NB4 (cell line): ENCODE results near the gene MGAT3.
A peak's percentile ranks its signal among the peaks of the same experiment; 100 is the strongest.

Experiments
- DNase-seq: peaks from one replicate; pipeline ENCODE4 v3.0.0; 2010; ENCODE audit warnings: low read depth
- H3K4me3 ChIP-seq: one replicate; pipeline ENCODE4 v1.5.1; 2011; ENCODE audit warnings: mild to moderate bottlenecking, low read depth, low read length, moderate library complexity
- MAX ChIP-seq: IDR thresholded peaks from 2 replicates; pipeline ENCODE4 v1.6.1; 2011; ENCODE audit warnings: low read depth, low read length
- MYC ChIP-seq: IDR thresholded peaks from 2 replicates; pipeline ENCODE4 v1.6.1; 2011; ENCODE audit warnings: low read depth, low read length
- POLR2A ChIP-seq: IDR thresholded peaks from 2 replicates; pipeline ENCODE4 v1.6.1; 2011; ENCODE audit warnings: mild to moderate bottlenecking; ENCODE audit not compliant: insufficient read length; ENCODE audit errors: extremely low read depth
- TF ChIP-seq, protein P1 (sequence below): IDR thresholded peaks from one replicate; pipeline ENCODE4 v1.5.1; 2012; ENCODE audit warnings: low read depth, low read length

MGAT3 gene

GRCh38 chr22:39534591-39535356 lies 78.0 kb downstream of the MGAT3 start:
- peak; percentile 72 for DNase-seq
- no peak overlapping the region for H3K4me3 ChIP-seq
- no peak for TF ChIP-seq POLR2A
- no peak for TF ChIP-seq MYC
- peak; percentile 16; the same call in 1 of the 2 replicates for TF ChIP-seq MAX
- TF ChIP-seq, protein P1, sequence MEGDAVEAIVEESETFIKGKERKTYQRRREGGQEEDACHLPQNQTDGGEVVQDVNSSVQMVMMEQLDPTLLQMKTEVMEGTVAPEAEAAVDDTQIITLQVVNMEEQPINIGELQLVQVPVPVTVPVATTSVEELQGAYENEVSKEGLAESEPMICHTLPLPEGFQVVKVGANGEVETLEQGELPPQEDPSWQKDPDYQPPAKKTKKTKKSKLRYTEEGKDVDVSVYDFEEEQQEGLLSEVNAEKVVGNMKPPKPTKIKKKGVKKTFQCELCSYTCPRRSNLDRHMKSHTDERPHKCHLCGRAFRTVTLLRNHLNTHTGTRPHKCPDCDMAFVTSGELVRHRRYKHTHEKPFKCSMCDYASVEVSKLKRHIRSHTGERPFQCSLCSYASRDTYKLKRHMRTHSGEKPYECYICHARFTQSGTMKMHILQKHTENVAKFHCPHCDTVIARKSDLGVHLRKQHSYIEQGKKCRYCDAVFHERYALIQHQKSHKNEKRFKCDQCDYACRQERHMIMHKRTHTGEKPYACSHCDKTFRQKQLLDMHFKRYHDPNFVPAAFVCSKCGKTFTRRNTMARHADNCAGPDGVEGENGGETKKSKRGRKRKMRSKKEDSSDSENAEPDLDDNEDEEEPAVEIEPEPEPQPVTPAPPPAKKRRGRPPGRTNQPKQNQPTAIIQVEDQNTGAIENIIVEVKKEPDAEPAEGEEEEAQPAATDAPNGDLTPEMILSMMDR, result peak; percentile 58

GRCh38 chr22:39535357-39535725 lies 78.5 kb downstream of the MGAT3 start:
- TF ChIP-seq MYC (no peak), POLR2A (no peak), MAX (no peak)
- TF ChIP-seq, protein P1, result no peak
- no peak overlapping the region for H3K4me3 ChIP-seq
- DNase-seq, result no peak

GRCh38 chr22:39535831-39536449 lies 79.1 kb downstream of the MGAT3 start:
- H3K4me3 ChIP-seq, result no peak overlapping the region
- DNase-seq, result no peak
- no peak for TF ChIP-seq MAX
- TF ChIP-seq POLR2A, result no peak
- no peak for TF ChIP-seq MYC
- TF ChIP-seq, protein P1, result no peak

GRCh38 chr22:39536711-39537110 lies 79.9 kb downstream of the MGAT3 start:
- TF ChIP-seq POLR2A (no peak), MAX (no peak), MYC (no peak)
- TF ChIP-seq, protein P1, result no peak
- DNase-seq, result no peak
- no peak overlapping the region for H3K4me3 ChIP-seq

DNA sequence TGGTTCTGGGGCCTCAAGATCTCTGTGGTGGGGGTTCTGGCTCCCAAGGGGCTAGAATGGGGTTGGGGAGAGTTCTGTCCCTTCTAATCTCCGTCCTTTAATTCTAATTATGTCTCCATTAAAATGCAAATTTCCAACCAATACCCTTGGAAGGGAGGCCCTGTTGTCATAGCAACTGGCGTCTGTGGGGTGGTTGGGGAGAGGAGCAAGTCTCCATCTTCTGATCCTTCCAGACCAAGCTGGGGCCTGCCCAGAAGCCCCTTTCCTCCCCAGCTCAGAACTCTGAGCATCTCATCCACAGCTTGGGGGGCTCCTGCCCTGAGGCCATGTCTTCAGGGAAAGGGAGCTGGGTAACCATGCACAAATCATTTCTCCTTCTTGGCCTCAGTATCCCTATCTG lies 81.2 kb downstream of the MGAT3 start:
- no peak for TF ChIP-seq MYC
- TF ChIP-seq, protein P1, result no peak
- TF ChIP-seq POLR2A, result no peak
- no peak for TF ChIP-seq MAX

More for the DNA sequence above, 81.2 kb downstream of the MGAT3 start:
- no peak overlapping the region for H3K4me3 ChIP-seq
- no peak for DNase-seq
